Fibroblast of skin of back (primary cell): Measurements from ENCODE around the gene CAMK2D.

Experiments
- DNase-seq: peaks from one replicate; pipeline ENCODE4 v3.0.0-alpha.2; 2013

CAMK2D gene

GRCh38 chr4:113564493-113564892 is 197.0 kb downstream of the CAMK2D start:
- no peak for DNase-seq

- DNase-seq = no peak
Observed at GRCh38 chr4:113563691-113564378, 197.7 kb downstream of the CAMK2D start.

- no peak for DNase-seq
Observed at GRCh38 chr4:113561758-113562157, 199.8 kb downstream of the CAMK2D start.

GRCh38 chr4:113561092-113561491 is 200.4 kb downstream of the CAMK2D start:
- DNase-seq = no peak

GRCh38 chr4:113560579-113560978 is 201.0 kb downstream of the CAMK2D start:
- peak; percentile 39 for DNase-seq

- DNase-seq = no peak
Observed at GRCh38 chr4:113559947-113560346, 201.6 kb downstream of the CAMK2D start.

GRCh38 chr4:113556382-113557134 is 205.0 kb downstream of the CAMK2D start:
- no peak for DNase-seq

GRCh38 chr4:113555868-113556267 is 205.7 kb downstream of the CAMK2D start:
- DNase-seq = no peak

- peak; percentile 12 for DNase-seq
Observed at GRCh38 chr4:113553082-113553481, 208.5 kb downstream of the CAMK2D start.

GRCh38 chr4:113550510-113550909 is 211.0 kb downstream of the CAMK2D start:
- no peak for DNase-seq

- DNase-seq = no peak
Observed at GRCh38 chr4:113548303-113548702, 213.2 kb downstream of the CAMK2D start.

GRCh38 chr4:113547487-113548042 is 214.0 kb downstream of the CAMK2D start:
- peak; percentile 92 for DNase-seq

- DNase-seq = peak; percentile 24
Observed at GRCh38 chr4:113541933-113542332, 219.6 kb downstream of the CAMK2D start.

- no peak for DNase-seq
Observed at GRCh38 chr4:113540859-113541258, 220.7 kb downstream of the CAMK2D start.

GRCh38 chr4:113539408-113539807 is 222.1 kb downstream of the CAMK2D start:
- peak; percentile 76 for DNase-seq

- no peak for DNase-seq
Observed at GRCh38 chr4:113537628-113538027, 223.9 kb downstream of the CAMK2D start.

- DNase-seq = no peak
Observed at GRCh38 chr4:113537203-113537602, 224.3 kb downstream of the CAMK2D start.

GRCh38 chr4:113534711-113535110 is 226.8 kb downstream of the CAMK2D start:
- DNase-seq = peak; percentile 64

GRCh38 chr4:113531572-113531971 is 230.0 kb downstream of the CAMK2D start:
- no peak for DNase-seq

GRCh38 chr4:113528395-113528794 is 233.1 kb downstream of the CAMK2D start:
- no peak for DNase-seq

GRCh38 chr4:113525521-113525920 is 236.0 kb downstream of the CAMK2D start:
- no peak for DNase-seq

GRCh38 chr4:113524505-113525186 is 236.9 kb downstream of the CAMK2D start:
- DNase-seq = no peak

- no peak for DNase-seq
Observed at GRCh38 chr4:113524096-113524495, 237.4 kb downstream of the CAMK2D start.
